Ramos (cell line): ENCODE measurements around the gene AKAP13.

ENCODE experiments used
- in situ Hi-C: fragments of 300-500 bp; cut with MboI; formaldehyde crosslinking; loops from one replicate; pipeline ENCODE4 v1.14.3; 2022; ENCODE audit warnings: low sequenced_read_pairs; ENCODE audit not compliant: unreplicated experiment

AKAP13 gene

DNA sequence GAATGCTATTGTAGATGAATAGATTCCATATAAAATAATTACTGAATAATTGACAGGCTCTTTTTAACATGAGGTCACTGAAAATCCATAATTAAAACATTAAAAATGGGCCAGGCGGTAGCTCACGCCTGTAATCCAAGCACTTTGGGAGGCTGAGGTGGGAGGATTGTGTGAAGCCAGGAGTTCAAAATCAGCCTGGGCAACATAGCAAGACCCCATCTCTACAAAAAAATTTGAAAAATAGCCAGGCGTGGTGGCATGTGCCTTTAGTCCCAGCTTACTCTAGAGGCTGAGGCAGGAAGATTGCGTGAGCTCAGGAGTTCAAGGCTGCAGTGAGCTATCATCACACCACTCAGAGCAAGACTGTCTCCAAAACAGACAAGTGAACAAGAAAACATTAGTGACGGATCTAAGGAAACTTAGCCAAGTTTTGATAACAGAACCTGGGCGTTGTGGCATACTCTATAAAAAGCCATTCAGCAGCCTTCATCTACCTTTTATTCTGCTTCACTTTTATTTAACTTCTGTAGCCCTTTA, 303.8 kb downstream of the AKAP13 start:
- in situ Hi-C loops = no loop called here

DNA sequence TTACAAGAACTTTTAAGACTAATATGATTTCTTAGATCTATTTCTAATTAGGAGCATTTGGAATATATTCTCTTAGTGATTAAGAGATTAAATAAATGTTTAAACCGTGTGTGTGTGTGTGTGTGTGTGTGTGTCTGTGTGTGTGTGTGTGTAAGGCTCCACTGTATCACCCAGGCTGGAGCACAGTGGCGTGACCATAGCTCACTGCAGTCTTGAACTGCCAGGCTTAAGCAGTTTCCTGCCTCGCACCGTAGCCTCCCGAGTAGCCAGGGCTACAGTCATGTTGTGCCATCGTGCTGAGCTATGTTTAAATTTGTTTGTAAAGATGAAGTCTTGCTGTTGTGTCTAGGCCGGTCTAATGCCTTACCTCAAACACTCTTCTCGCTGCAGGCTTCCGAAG, 305.0 kb downstream of the AKAP13 start:
- in situ Hi-C loops = no loop called here

DNA sequence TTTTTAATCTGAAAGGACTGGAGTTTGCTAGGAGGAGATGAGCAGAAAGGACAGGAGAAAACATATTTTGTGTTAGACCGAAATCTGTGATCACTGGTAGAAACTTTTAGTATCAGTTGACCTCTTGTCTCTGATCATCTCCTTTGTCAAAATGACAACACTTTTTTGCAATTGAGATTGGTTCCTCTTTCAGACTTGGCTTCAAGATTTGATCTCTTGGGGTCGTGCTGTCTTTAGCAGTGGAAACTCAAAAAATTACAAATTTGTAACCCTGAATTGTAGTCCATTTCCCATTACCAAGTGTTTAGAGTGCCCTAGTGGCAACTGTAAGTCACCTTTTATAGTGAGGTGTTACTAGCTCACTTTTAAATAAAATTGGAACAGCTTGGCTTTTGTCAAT, 306.9 kb downstream of the AKAP13 start:
- in situ Hi-C loops = no loop called here

DNA sequence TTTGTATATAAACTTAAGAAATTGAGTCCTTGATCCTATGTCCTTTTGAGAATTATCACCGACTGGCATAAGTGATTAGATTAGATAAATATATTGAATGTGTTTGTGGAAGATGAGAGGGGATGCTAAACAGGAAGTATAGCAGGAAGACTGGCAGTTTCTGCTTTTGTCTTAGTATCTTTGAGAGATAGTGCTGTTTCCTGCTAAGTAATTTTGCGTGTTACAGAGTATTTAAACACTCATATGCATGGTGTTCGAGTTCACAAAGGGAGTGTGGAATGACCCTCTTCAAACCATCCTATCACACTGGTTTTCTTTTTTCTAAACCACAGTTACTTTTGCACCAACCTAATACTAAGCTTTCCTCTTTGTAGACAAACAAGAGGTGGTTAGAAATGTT, 308.3 kb downstream of the AKAP13 start:
- in situ Hi-C loops = no loop called here

DNA sequence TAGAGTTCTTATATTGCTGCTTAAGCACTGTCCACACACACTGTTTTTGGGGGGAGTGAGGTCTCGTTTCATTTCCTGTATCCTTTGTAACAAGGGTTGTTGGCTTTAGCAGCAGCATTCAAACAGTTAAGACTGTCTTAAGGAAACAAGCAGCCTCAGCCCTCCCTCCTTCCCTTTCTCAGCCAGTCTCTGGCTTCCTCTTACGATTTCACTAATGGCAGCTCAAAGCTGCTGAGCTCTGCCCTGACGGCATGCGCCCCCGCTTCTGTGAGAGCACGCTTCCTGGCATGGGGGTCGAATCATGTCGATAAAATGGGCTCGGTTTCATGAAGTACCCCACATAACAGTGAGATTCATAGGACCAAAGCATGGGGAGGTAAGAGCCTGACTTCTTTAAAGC, 309.3 kb downstream of the AKAP13 start:
- in situ Hi-C loops = no loop called here

DNA sequence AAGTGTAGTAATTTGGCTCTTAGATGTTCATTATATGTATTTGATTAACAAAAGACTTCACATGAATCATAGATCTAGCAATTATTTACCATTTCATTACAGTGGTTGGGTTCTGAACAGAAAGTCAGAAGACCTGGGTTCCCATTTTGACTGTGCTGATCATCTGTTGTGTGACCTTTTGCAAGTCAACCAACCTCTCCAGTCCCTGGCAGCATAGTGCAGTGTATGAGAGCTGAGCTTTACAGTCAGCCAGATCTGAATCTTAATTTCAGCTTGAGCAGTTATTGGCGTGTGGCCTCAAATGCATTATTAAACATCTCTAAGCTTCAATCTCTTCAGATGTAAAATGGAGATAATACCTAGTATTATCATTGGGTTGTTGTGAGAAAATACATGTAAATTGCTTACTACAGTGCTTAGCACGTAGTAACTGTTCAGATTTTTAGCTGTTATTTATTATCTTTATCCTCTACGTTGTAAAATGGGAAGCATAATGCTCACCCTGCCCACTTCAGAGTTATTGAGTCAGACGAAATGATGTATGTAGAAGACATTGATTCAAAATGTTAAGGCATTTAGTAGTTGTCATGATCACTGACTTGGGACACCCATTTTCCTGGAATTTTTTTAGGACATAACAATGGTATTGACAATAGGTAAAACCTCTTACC, 310.3 kb downstream of the AKAP13 start:
- in situ Hi-C loops = no loop called here

DNA sequence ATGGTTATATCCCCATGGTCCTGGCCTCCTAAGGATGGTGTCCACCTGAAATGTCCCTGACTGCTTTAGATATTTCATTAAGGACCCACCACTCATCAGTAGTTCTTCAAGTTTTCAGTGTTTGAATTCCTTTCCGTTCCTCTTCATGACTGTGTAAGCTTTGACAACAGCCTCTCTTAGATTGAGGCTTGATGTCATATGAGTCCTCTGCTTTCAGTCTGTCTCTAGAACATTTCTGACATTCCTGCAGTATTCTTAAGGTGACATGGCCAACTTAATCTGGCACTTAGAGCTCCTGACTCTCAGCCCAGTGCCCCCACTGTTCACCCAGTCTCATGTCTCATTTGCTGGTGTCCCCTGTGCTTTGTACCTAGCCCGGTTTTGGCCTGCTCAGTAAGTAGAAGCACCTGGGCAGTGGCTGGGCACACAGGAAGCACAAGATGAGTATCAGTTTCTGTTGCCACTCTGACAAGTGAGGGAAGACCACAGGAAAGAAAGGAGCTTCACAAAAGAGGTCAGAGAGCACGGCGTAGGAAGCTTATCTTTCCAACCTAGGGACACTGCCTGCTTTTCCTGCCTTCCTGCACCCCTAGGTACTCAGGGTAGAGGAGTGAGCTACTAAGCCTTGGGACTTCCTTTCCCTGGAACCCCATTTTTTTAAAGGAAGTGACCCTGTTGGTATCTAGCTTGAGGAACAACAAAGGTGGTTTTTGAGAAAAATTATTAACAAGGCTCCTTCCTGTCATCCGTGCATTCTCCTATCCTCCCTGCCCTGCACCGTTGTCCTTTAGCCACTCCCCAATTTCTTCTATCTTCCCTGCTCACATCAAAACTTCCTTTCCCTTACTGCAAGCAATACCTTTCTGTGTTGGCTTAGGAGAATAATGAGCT, 311.2 kb downstream of the AKAP13 start:
- in situ Hi-C loops = no loop called here

DNA sequence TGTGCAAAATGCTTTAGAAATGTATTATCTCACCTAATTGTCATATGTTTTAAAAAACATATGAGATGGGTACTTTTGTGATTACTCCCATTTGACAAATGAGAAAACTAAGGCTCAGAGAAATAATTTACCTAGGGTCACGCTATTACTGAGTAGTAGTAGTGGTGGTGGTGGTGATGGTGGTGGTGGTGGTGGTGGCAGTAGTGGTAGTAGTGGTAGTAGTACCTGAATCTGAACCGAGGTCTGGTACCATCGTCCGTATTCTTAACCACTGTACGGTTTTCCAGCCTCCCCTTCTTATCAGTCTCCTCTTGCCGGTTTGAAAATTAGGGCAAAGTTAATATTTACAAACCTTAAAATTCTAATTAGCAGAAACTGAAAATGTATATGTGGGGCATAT, 311.9 kb downstream of the AKAP13 start:
- in situ Hi-C loops = no loop called here

DNA sequence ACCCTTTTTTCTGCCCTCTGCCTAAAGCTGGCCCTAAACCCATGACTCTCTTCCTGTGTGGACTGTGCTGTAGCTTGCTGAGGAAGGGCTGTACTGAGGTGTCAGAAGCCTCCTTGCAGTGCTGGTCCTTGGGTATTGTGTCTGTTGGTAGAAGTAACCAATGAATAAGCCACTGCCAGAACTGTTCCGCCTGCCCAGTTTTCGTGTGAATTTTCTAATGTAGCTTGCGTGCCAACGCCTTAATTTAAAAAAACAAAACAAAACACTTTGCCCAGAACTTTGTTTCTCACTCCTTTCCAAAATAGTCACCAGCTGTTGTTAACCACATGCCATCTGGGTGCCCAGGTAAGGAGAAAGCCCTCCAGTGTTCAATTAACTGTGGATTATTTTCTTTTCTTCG, 312.5 kb downstream of the AKAP13 start:
- in situ Hi-C loops = no loop called here

DNA sequence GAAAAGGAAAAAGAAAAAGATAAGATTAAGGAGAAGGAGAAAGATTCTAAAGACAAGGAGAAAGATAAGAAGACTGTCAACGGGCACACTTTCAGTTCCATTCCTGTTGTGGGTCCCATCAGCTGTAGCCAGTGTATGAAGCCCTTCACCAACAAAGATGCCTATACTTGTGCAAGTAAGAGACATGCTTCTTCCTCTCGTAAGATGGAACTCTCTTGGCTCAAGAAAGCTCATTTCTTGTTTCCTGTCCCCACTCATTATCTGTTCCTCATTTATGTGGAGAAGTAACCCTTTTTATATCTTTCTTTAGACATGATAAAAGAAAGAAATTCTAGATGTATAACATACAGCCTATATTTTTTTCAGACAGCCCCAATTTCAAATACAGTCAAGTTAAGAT, 312.9 kb downstream of the AKAP13 start:
- in situ Hi-C loops = no loop called here

DNA sequence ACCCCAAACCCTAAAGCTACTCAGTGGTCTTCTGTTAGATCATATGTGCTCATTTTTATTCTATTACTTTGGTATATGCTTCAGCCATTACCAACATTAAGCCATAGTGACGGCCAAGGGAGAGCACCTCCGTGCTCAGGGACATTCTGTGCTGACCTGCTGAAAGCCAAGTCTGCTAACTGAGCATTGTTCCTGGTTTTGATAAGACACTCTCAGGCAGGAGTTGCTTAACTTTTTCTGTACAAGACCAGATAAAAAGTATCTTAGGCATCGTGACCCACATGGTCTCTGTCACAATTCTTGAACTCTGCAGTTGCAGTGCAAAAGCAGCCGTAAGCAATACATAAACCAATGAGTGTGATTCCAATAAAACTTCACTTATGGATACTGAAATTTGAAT, 313.7 kb downstream of the AKAP13 start:
- in situ Hi-C loops = no loop called here

DNA sequence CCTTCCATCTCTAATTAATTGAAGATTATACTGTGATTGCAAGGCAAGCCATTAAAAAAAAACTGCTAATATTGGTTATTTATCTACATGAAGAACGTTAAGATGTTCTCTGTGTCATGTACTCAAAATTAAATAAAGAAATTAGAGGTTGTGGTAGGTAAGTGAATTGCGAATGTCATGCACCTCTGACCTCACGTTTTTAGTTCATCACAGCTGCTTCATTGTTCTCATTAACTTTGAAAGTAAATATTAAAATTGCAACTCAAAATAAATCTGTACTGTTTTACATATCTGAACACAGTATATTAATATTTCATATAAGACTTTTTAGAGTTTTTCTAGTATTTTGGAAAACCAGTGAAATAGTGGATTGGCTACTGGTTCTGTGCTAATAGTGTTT, 320.4 kb downstream of the AKAP13 start:
- in situ Hi-C loops = no loop called here

DNA sequence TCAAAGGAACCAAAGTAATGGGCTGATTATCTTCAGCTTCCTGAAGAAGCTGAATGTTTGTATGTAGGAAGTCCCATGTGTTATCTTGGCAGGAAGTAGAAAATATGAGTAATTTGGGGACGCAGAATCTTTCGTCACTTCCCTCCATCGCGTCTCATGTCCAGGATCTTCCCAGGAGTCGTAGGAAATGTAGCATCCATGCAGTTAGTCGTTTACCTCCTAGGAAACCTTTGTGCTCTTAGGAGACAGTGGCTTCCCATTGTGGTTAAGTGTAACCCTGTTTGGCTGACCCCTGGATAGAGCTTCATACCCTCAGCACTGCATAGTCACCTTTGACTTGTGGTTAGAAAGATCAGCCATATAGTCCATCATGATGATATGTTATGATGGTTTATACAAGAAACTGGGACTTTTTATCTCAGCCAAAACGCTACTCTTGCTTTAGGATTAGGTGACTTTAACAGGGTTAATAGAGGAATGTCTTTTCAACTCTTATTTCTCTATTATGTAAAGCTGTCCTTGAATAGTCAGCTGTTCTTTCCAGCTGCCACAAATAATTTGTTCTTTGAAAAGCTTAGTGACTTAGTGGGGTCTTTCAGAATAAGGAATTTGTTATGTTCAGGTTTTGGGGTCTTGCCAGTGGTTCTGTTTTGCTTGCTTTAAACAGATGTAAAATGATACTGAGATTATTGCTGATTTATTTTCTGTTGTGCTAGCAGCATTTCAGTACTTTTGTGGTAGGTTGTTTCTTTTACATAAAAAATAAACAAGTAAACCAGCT, 322.1 kb downstream of the AKAP13 start:
- in situ Hi-C loops = no loop called here

DNA sequence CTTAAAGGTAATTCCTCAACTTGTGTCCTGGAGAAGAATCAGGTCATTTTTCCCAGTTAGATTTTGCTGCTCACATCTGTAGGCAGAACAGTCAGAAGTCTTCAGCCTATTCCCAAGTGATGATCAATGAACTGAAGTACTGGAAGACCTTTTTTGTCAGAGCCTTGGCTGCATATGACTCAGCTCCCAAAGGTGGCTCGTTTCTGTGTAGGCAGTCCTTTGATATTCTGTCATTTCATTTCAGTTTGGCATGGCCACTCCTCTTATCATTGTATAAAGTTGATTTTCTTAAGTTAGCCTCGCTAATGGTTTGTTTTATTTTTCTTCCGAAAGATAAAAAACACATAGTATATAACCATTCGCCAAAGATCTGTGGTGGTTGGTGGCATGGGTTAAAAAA, 323.7 kb downstream of the AKAP13 start:
- in situ Hi-C loops = no loop called here

DNA sequence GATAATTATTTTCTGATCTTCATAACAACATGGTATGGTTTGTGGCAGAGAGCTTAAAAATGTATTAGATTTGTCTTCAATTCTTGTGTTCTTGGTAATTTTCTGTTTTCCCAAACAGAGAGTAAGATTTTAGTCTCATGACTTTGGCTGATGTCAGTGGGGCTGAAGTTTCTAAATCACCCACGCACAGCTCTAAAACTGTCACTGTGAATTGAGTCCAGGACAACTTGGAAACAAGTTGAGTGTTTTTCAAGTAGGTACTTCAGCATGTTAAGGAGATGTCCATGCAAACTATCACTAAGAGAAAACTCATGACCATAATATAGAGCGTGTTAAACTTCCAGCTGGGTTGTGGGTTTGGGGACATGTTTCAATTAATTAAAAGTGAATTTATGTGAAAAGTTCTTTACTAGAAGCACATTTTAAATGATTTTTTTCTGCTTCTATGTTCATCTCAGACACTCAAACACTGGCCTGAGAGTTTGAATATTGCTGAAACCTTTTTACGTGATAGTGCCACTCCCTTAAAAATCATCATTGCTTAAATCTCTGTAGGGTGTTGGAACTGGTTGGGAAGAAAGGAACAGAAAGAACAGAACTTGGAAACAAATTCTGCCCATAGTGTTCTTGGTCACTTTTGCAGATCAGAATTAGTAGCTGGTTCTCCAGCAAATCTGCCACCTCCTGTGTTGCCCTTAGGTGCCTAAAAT, 324.5 kb downstream of the AKAP13 start:
- in situ Hi-C loops = no loop called here

DNA sequence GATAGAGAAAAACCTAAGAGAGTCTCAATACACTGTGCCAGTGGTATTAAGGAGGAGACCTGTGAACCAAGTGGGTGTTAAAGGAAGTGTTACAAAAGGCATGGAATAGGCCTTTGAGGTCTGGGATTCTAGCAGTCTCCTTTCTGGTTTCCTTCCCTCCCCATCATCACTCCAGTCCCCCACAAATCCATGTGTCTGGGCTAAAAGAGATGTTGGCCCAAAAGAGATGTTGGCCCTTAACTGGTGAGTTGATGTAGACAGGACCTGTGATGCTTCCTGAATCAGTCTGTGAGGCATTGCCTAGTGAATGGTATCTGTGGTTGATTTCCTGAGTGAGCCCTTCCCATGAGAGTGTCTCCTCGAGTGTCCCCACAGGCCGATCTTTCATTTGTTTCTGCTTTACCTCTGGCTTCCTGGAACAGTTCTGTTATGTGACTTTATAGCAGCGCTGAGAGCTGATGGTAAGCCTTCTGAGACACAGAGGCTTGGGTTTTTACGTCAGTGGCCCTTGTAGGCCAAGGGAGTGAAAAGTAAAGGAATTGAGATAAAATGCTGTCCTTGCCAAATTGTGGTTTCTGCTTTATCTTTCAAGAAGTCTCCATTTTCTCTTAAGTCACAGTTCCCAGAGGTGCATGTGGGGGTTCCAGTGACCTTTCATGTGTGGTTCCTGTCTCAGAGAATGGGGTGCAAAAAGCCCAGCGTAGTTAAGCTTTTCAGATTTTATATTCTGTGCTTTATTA, 326.5 kb downstream of the AKAP13 start:
- in situ Hi-C loops = no loop called here

DNA sequence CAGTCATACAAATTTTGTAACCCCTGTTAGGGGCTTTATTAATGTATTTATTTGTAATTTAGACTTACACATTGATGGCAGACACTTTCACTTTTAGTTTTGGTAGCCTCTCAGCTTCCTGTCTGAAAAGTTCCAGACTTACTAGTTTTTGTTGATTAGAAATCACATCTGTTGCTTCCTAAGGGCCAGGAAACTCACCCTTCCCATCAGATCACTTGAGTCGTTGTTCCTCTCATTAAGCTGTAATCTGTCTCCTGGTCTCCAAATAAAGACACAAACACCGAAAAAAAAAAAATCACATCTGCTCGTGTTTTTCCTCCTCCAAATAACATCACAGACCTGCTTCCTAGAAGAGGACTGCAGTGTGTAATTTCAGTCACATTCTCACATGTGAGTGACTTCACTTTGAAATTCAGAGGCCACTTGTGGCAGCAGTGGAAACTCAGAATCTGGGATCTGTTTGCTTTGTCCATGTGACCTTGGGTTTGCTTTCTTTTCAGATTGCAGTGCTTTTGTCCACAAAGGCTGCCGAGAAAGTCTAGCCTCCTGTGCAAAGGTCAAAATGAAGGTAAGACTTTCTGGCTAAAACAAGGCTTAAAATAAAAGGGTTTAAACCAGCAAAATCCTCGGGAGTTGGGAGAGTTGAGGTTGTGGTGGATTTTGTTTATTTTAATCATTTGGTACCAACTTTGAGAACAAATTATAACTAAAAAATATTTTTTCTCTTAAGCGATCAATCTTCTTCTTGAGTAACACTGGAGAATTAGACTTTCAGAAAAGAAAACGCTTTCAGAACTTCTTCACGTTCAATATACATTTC, 327.3 kb downstream of the AKAP13 start:
- in situ Hi-C loops = no loop called here

DNA sequence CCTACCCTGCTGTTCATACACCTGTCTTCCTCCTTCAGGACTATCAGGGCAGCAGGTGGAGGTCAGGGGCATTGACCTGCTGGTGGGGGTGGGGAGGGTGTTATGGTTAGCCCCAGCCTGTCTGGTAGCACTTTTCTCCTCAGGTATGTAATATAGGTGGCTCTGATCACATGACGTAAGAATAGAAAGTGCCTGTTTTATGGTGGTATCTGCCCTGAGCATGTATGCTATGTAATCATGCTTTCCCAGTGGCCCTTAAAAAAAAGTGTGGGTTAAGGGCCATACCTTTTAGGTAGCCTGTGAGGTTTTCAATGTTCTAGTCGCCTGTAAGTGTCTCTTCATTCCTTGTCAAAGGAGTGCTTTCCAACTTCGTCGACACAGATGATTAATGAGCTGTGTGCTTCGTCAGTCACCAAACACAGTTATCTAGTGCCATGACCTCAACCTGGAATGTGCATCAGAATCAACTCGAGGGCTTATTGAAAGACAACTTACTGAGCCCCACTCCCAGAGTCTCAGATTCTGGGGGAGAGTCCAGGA, 328.1 kb downstream of the AKAP13 start:
- in situ Hi-C loops = no loop called here
